ENCODE results near the gene SYT7. TPM values are rescaled to one million over a fixed set of nuclear protein-coding genes. Genes with fewer than 3 reads are reported as not detected.
"Not testable (repeated sequence)": the region's sequence is repeated elsewhere in the genome, so short reads cannot be mapped to it uniquely, and the experiment has no call there.

The SYT7 gene
- total and polyA plus RNA-seq, 10 of the 15 experiments (the other 5 are each of a cell fraction or from before 2014, with no cell fraction given): not detected

- ChIA-PET CTCF (interaction anchor here (0.8 to 6.6 kb wide), 10 partner anchors 10 to 254 kb away, joined by 3 to 67 read pairs (median 4); no protein-coding TSS in a partner anchor), SMC1A (ENCODE audit: uncharacterized antibody, unreplicated experiment) (interaction anchor here (1.5 to 1.7 kb wide), 2 partner anchors 37 to 160 kb away, joined by 3 to 8 read pairs; no protein-coding TSS in a partner anchor)
- H3K9me3 ChIP-seq (replicated peaks; ENCODE audit: control insufficient read depth, insufficient read depth, low read length); H3K36me3 ChIP-seq (ENCODE audit: control insufficient read depth in 2 of 2, insufficient read depth in 2 of 2, low read length in 1 of 2); H3K27ac ChIP-seq (ENCODE audit: control insufficient read depth, insufficient read depth); BruUV-seq (replicated peaks); H3K4me2 ChIP-seq (ENCODE audit: control insufficient read depth, insufficient read depth); DNase-seq (ENCODE audit: low read depth, low spot score); ATAC-seq; FAIRE-seq; H3K4me1 ChIP-seq (ENCODE audit: control insufficient read depth, insufficient read depth, low read length); H3K4me3 ChIP-seq; H3K9ac ChIP-seq (ENCODE audit: control insufficient read depth, insufficient read depth, low read length); RAD21 ChIA-PET (ENCODE audit: unreplicated experiment); H3K27me3 ChIP-seq (replicated peaks in 1 of 2; ENCODE audit: control insufficient read depth in 2 of 2, insufficient read depth in 2 of 2, low read length in 1 of 2); H2AFZ ChIP-seq (ENCODE audit: control insufficient read depth, low read depth, low read length); POLR2A ChIA-PET; H3K79me2 ChIP-seq (ENCODE audit: control insufficient read depth, insufficient read depth, low read length); H4K20me1 ChIP-seq (ENCODE audit: control insufficient read depth, insufficient read depth): not testable (repeated sequence)
- in situ Hi-C loops (cut with MboI): loop anchor here (5.0 kb wide), 1 partner anchor 158 kb away; no protein-coding TSS in a partner anchor
- intact Hi-C loops (cut with micrococcal nuclease; ENCODE audit: unreplicated experiment): loop anchor here (10.0 kb wide), 1 partner anchor 255 kb away; no protein-coding TSS in a partner anchor
- WGBS (ENCODE audit: insufficient coverage, insufficient replicate concordance, low lambda C conversion rate, missing lambda C conversion rate): 63% methylated on average over 11 of the region's 11 CpGs
Observed at GRCh38 chr11:61479360-61480058, 101.4 kb downstream of the SYT7 start.

GRCh38 chr11:61477727-61478148, 103.1 kb downstream of the SYT7 start:
- no peak for DNase-seq (ENCODE audit: low read depth, low spot score)
- peak; percentile 18 for FAIRE-seq
- no peak overlapping the region for H3K27ac ChIP-seq (ENCODE audit: control insufficient read depth, insufficient read depth)
- H3K4me3 ChIP-seq: no peak overlapping the region
- SMC1A ChIA-PET (ENCODE audit: uncharacterized antibody, unreplicated experiment): interaction anchor here (1.7 to 1.8 kb wide), 2 partner anchors 37 to 39 kb away, joined by 4 to 8 read pairs; no protein-coding TSS in a partner anchor
- POLR2A ChIA-PET: no interaction called here
- in situ Hi-C loops (cut with MboI) (loop anchor here (5.0 kb wide), 1 partner anchor 160 kb away; no protein-coding TSS in a partner anchor), intact Hi-C loops (cut with micrococcal nuclease; ENCODE audit: unreplicated experiment) (loop anchor here (1.0 to 10.0 kb wide), 3 partner anchors 40 to 257 kb away; no protein-coding TSS in a partner anchor)
- no peaks in the 10 kb centered on the region for H3K4me1 ChIP-seq (ENCODE audit: control insufficient read depth, insufficient read depth, low read length)
- no peaks in the 10 kb centered on the region for H3K36me3 ChIP-seq (ENCODE audit: control insufficient read depth in 2 of 2, insufficient read depth in 2 of 2, low read length in 1 of 2)
- peaks cover 3% of the 10 kb centered on the region; the same call in 1 of the 2 replicates for H4K20me1 ChIP-seq (ENCODE audit: control insufficient read depth, insufficient read depth)
- H3K79me2 ChIP-seq (ENCODE audit: control insufficient read depth, insufficient read depth, low read length): no peaks in the 10 kb centered on the region
- H2AFZ ChIP-seq (ENCODE audit: control insufficient read depth, low read depth, low read length): no peak overlapping the region
- no peaks in the 10 kb centered on the region for H3K9me3 ChIP-seq (replicated peaks; ENCODE audit: control insufficient read depth, insufficient read depth, low read length)
- RAD21 ChIA-PET (ENCODE audit: unreplicated experiment): interaction anchor here (1.3 to 3.0 kb wide), 3 partner anchors 39 to 161 kb away, joined by 3 to 12 read pairs (median 6); no protein-coding TSS in a partner anchor
- no peak overlapping the region for H3K9ac ChIP-seq (ENCODE audit: control insufficient read depth, insufficient read depth, low read length)
- H3K27me3 ChIP-seq (replicated peaks in 1 of 2; ENCODE audit: control insufficient read depth in 2 of 2, insufficient read depth in 2 of 2, low read length in 1 of 2): no peaks in the 10 kb centered on the region
- peak; percentile 72 for ATAC-seq
- under 1% methylated on average over 18 of the region's 18 CpGs for WGBS (ENCODE audit: insufficient coverage, insufficient replicate concordance, low lambda C conversion rate, missing lambda C conversion rate)
- no peak overlapping the region for H3K4me2 ChIP-seq (ENCODE audit: control insufficient read depth, insufficient read depth)
- CTCF ChIA-PET: interaction anchor here (0.9 to 6.6 kb wide), 15 partner anchors 17 to 631 kb away, joined by 3 to 67 read pairs (median 4); no protein-coding TSS in a partner anchor
- BruUV-seq (replicated peaks): no TSS peak
- TF ChIP-seq ZBTB40 (IDR thresholded peaks at IDR 0.05; ENCODE audit: borderline replicate concordance) (no peak), YY1 (IDR thresholded peaks at IDR 0.05; ENCODE audit: low read depth, low read length) (peak; percentile 31; the same call in 1 of the 2 replicates), CTCF (IDR thresholded peaks at IDR 0.05 in 2 of 3, conservative IDR thresholded peaks at IDR 0.05 in 1 of 3; ENCODE audit: control insufficient read depth in 2 of 3, extremely low read depth in 1 of 3, insufficient read depth in 1 of 3, low read depth in 3 of 3, low read length in 3 of 3) (peak; percentile 86 to 95 (median 89)), ZBTB33 (IDR thresholded peaks at IDR 0.05) (no peak)

Data from GM12878 (cell line).